Caco-2 (cell line): ENCODE results near the gene ADGRD1. TPM values are rescaled to one million over a fixed set of nuclear protein-coding genes. Genes with fewer than 3 reads are reported as not detected.

ENCODE experiments used
- BruUV-seq: library from RNA; stranded (reverse); fragments of 400-500 nt; replicated peaks from 2 replicates; lab custom pipeline; 2021; lab: Mats Ljungman, UMichigan
- CTCF ChIA-PET: fragments of 300-600 bp; sonication (Branson Sonifier 250); formaldehyde crosslinking; loops from one replicate; lab custom pipeline; 2022; ENCODE audit warnings: antibody characterized with exemption; lab: Charles Lee
- POLR2A ChIA-PET: fragments of 300-600 bp; sonication (Branson Sonifier 250); formaldehyde crosslinking; loops from one replicate; lab custom pipeline; 2022; ENCODE audit warnings: antibody characterized with exemption; lab: Charles Lee
- DNase-seq, 2 experiments: peaks; one replicate each; pipeline versions ENCODE4 v3.0.0 to v3.0.0-alpha.2; 2020 to 2022
- H3K27me3 ChIP-seq: replicated peaks from 2 replicates; pipeline ENCODE4 v1.6.0; 2011; ENCODE audit warnings: low read length; ENCODE audit not compliant: control insufficient read depth, insufficient read depth
- H3K36me3 ChIP-seq: 2 replicates; pipeline ENCODE4 v1.5.1; 2011; ENCODE audit warnings: low read length; ENCODE audit not compliant: control insufficient read depth, insufficient read depth
- H3K4me1 ChIP-seq: fragments of 250-450 bp; sonication (Bioruptor Pico); 2 replicates; pipeline ENCODE4 v1.5.1; 2020; ENCODE audit warnings: mild to moderate bottlenecking
- H3K4me3 ChIP-seq: 2 replicates; pipeline ENCODE4 v1.5.1; 2011; ENCODE audit warnings: low read depth, mild to moderate bottlenecking, control low read depth, low read length
- H3K9me3 ChIP-seq: fragments of 250-450 bp; sonication (Bioruptor Pico); 2 replicates; pipeline ENCODE4 v1.5.1; 2020; ENCODE audit warnings: mild to moderate bottlenecking, moderate library complexity
- H3K27ac Mint-ChIP-seq: one replicate; pipeline ENCODE4 v1.8.0; 2022; ENCODE audit warnings: mixed read lengths; ENCODE audit not compliant: unreplicated experiment
- H3K27me3 Mint-ChIP-seq: one replicate; pipeline ENCODE4 v1.8.0; 2022; ENCODE audit warnings: mixed read lengths; ENCODE audit not compliant: insufficient read depth, unreplicated experiment
- H3K36me3 Mint-ChIP-seq: one replicate; pipeline ENCODE4 v1.8.0; 2022; ENCODE audit warnings: mild to moderate bottlenecking, mixed read lengths; ENCODE audit not compliant: insufficient read depth, unreplicated experiment
- H3K4me1 Mint-ChIP-seq: one replicate; pipeline ENCODE4 v1.8.0; 2022; ENCODE audit warnings: low read depth, mixed read lengths; ENCODE audit not compliant: unreplicated experiment
- H3K4me3 Mint-ChIP-seq: one replicate; pipeline ENCODE4 v1.8.0; 2022; ENCODE audit warnings: mild to moderate bottlenecking, moderate library complexity, mixed read lengths; ENCODE audit not compliant: unreplicated experiment
- H3K9me3 Mint-ChIP-seq: one replicate; pipeline ENCODE4 v1.8.0; 2022; ENCODE audit warnings: mixed read lengths; ENCODE audit not compliant: unreplicated experiment
- intact Hi-C: fragments of 100-400 bp; cut with micrococcal nuclease; formaldehyde crosslinking; loops from one replicate; pipeline ENCODE4 v1.10.0; 2022; ENCODE audit not compliant: unreplicated experiment
- total RNA-seq: library from RNA; stranded (reverse); gene quantifications from 2 replicates; pipeline ENCODE4 v1.2.3, GENCODE V29; 2022
- TF ChIP-seq, protein P1 (sequence below), 2 experiments: fragments of 200-600 bp in 1 of 2; IDR thresholded peaks; 1 replicate in 1 of 2; 2 replicates in 1 of 2; pipeline versions ENCODE4 v1.5.1 to v1.8.0; 2011 to 2022; ENCODE audit warnings: antibody characterized with exemption in 1 of 2, control low read depth in 1 of 2, inconsistent platforms in 1 of 2, low read depth in 1 of 2, low read length in 1 of 2, mild to moderate bottlenecking in 1 of 2, moderate library complexity in 1 of 2; ENCODE audit not compliant: insufficient read depth in 1 of 2, severe bottlenecking in 1 of 2, unreplicated experiment in 1 of 2

ADGRD1 gene
- total RNA-seq, 1 experiment from 2014 or later = 3.6 TPM

- H3K9me3 ChIP-seq = no peaks in the 10 kb centered on the region
- no peak for DNase-seq
- H3K36me3 ChIP-seq = no peaks in the 10 kb centered on the region
- intact Hi-C loops = no loop called here
- H3K36me3 Mint-ChIP-seq = no peaks in the 10 kb centered on the region
- TF ChIP-seq, protein P1, sequence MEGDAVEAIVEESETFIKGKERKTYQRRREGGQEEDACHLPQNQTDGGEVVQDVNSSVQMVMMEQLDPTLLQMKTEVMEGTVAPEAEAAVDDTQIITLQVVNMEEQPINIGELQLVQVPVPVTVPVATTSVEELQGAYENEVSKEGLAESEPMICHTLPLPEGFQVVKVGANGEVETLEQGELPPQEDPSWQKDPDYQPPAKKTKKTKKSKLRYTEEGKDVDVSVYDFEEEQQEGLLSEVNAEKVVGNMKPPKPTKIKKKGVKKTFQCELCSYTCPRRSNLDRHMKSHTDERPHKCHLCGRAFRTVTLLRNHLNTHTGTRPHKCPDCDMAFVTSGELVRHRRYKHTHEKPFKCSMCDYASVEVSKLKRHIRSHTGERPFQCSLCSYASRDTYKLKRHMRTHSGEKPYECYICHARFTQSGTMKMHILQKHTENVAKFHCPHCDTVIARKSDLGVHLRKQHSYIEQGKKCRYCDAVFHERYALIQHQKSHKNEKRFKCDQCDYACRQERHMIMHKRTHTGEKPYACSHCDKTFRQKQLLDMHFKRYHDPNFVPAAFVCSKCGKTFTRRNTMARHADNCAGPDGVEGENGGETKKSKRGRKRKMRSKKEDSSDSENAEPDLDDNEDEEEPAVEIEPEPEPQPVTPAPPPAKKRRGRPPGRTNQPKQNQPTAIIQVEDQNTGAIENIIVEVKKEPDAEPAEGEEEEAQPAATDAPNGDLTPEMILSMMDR (IDR thresholded peaks at IDR 0.05; ENCODE audit: insufficient read depth in 1 of 2, low read depth in 1 of 2, low read length in 1 of 2, severe bottlenecking in 1 of 2, unreplicated experiment in 1 of 2) = no peak
- POLR2A ChIA-PET = no interaction called here
- H3K4me3 Mint-ChIP-seq = no peak overlapping the region
- no peaks in the 10 kb centered on the region for H3K4me1 Mint-ChIP-seq
- no peaks in the 10 kb centered on the region for H3K4me1 ChIP-seq
- H3K27me3 Mint-ChIP-seq = peaks cover 48% of the 10 kb centered on the region
- H3K9me3 Mint-ChIP-seq = no peaks in the 10 kb centered on the region
- no peak overlapping the region for H3K27ac Mint-ChIP-seq
- CTCF ChIA-PET = no interaction called here
- no peaks in the 10 kb centered on the region; the same call in 1 of the 2 replicates for H3K27me3 ChIP-seq
- no TSS peak for BruUV-seq
- H3K4me3 ChIP-seq = no peak overlapping the region
These were observed 28.6 kb upstream of the ADGRD1 start for GRCh38 chr12:130924966-130925665.

GRCh38 chr12:130925666-130926015 lies 28.1 kb upstream of the ADGRD1 start:
- POLR2A ChIA-PET = no interaction called here
- Mint-ChIP-seq H3K4me1 (no peaks in the 10 kb centered on the region), H3K4me3 (no peak overlapping the region), H3K9me3 (no peaks in the 10 kb centered on the region), H3K27me3 (peaks cover 48% of the 10 kb centered on the region), H3K27ac (no peak overlapping the region), H3K36me3 (no peaks in the 10 kb centered on the region)
- peaks cover 2% of the 10 kb centered on the region; the same call in 1 of the 2 replicates for H3K27me3 ChIP-seq
- H3K36me3 ChIP-seq = no peaks in the 10 kb centered on the region
- H3K4me3 ChIP-seq = no peak overlapping the region
- BruUV-seq = no TSS peak
- CTCF ChIA-PET = no interaction called here
- H3K9me3 ChIP-seq = no peaks in the 10 kb centered on the region
- H3K4me1 ChIP-seq = no peaks in the 10 kb centered on the region
- TF ChIP-seq, protein P1 (IDR thresholded peaks at IDR 0.05; ENCODE audit: insufficient read depth in 1 of 2, low read depth in 1 of 2, low read length in 1 of 2, severe bottlenecking in 1 of 2, unreplicated experiment in 1 of 2) = no peak
- intact Hi-C loops = no loop called here
- no peak for DNase-seq

- Histone ChIP-seq H3K4me3 (no peak overlapping the region), H3K27me3 (peaks cover 3% of the 10 kb centered on the region), H3K9me3 (no peaks in the 10 kb centered on the region), H3K36me3 (no peaks in the 10 kb centered on the region), H3K4me1 (no peaks in the 10 kb centered on the region)
- Mint-ChIP-seq H3K4me3 (no peak overlapping the region), H3K4me1 (no peaks in the 10 kb centered on the region), H3K27me3 (peaks cover 43% of the 10 kb centered on the region), H3K9me3 (no peaks in the 10 kb centered on the region), H3K36me3 (no peaks in the 10 kb centered on the region), H3K27ac (no peak overlapping the region)
- TF ChIP-seq, protein P1 (IDR thresholded peaks at IDR 0.05; ENCODE audit: insufficient read depth in 1 of 2, low read depth in 1 of 2, low read length in 1 of 2, severe bottlenecking in 1 of 2, unreplicated experiment in 1 of 2) = no peak
- DNase-seq = no peak
- BruUV-seq = no TSS peak
- ChIA-PET POLR2A (no interaction called here), CTCF (no interaction called here)
- intact Hi-C loops = no loop called here
These were observed 24.3 kb upstream of the ADGRD1 start for GRCh38 chr12:130929363-130929762.
